ENCODE results near the gene BCORL1.

Gene BCORL1

GRCh38 chrX:130001893-130002292 lies 19.5 kb downstream of the BCORL1 start:
- no peak for DNase-seq (ENCODE audit: low read depth)
- H3K4me3 ChIP-seq (ENCODE audit: control insufficient read depth, low read depth, low read length) = no peak overlapping the region
- no peak for TF ChIP-seq CTCF (conservative IDR thresholded peaks at IDR 0.05; ENCODE audit: control insufficient read depth, insufficient read depth, low read depth, low read length)

- no peak for DNase-seq (ENCODE audit: low read depth)
- no peak overlapping the region for H3K4me3 ChIP-seq (ENCODE audit: control insufficient read depth, low read depth, low read length)
- no peak for TF ChIP-seq CTCF (conservative IDR thresholded peaks at IDR 0.05; ENCODE audit: control insufficient read depth, insufficient read depth, low read depth, low read length)
These were observed 20.1 kb downstream of the BCORL1 start for GRCh38 chrX:130002541-130002940.

GRCh38 chrX:130005089-130005807 lies 22.8 kb downstream of the BCORL1 start:
- DNase-seq (ENCODE audit: low read depth) = no peak
- H3K4me3 ChIP-seq (ENCODE audit: control insufficient read depth, low read depth, low read length) = no peak overlapping the region
- TF ChIP-seq CTCF (conservative IDR thresholded peaks at IDR 0.05; ENCODE audit: control insufficient read depth, insufficient read depth, low read depth, low read length) = no peak

GRCh38 chrX:130009658-130010223 lies 27.3 kb downstream of the BCORL1 start:
- no peak for TF ChIP-seq CTCF (conservative IDR thresholded peaks at IDR 0.05; ENCODE audit: control insufficient read depth, insufficient read depth, low read depth, low read length)
- H3K4me3 ChIP-seq (ENCODE audit: control insufficient read depth, low read depth, low read length) = no peak overlapping the region
- no peak for DNase-seq (ENCODE audit: low read depth)

GRCh38 chrX:130012683-130013082 lies 30.2 kb downstream of the BCORL1 start:
- no peak for TF ChIP-seq CTCF (conservative IDR thresholded peaks at IDR 0.05; ENCODE audit: control insufficient read depth, insufficient read depth, low read depth, low read length)
- H3K4me3 ChIP-seq (ENCODE audit: control insufficient read depth, low read depth, low read length) = no peak overlapping the region
- no peak for DNase-seq (ENCODE audit: low read depth)

GRCh38 chrX:130013661-130014060 lies 31.2 kb downstream of the BCORL1 start:
- DNase-seq (ENCODE audit: low read depth) = no peak
- no peak overlapping the region for H3K4me3 ChIP-seq (ENCODE audit: control insufficient read depth, low read depth, low read length)
- TF ChIP-seq CTCF (conservative IDR thresholded peaks at IDR 0.05; ENCODE audit: control insufficient read depth, insufficient read depth, low read depth, low read length) = no peak
